Measurements from ENCODE around the gene CCDC30.

- TF ChIP-seq, protein P1, sequence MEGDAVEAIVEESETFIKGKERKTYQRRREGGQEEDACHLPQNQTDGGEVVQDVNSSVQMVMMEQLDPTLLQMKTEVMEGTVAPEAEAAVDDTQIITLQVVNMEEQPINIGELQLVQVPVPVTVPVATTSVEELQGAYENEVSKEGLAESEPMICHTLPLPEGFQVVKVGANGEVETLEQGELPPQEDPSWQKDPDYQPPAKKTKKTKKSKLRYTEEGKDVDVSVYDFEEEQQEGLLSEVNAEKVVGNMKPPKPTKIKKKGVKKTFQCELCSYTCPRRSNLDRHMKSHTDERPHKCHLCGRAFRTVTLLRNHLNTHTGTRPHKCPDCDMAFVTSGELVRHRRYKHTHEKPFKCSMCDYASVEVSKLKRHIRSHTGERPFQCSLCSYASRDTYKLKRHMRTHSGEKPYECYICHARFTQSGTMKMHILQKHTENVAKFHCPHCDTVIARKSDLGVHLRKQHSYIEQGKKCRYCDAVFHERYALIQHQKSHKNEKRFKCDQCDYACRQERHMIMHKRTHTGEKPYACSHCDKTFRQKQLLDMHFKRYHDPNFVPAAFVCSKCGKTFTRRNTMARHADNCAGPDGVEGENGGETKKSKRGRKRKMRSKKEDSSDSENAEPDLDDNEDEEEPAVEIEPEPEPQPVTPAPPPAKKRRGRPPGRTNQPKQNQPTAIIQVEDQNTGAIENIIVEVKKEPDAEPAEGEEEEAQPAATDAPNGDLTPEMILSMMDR (IDR thresholded peaks at IDR 0.05; ENCODE audit: poor library complexity) = no peak
- TF ChIP-seq EZH2 (IDR thresholded peaks at IDR 0.05; ENCODE audit: borderline replicate concordance) = no peak
Measured at GRCh38 chr1:42490237-42490636, 27.2 kb downstream of the CCDC30 start.

All from hepatocyte (in vitro differentiated cells).